Ammon's horn (tissue), 1 donor: ENCODE results near the gene ABCB11.
"Not testable (repeated sequence)": the region's sequence is repeated elsewhere in the genome, so short reads cannot be mapped to it uniquely, and the experiment has no call there.

Experiments
- DNase-seq: peaks from one replicate; pipeline ENCODE4 v3.0.0-alpha.2; 2016; ENCODE audit warnings: low spot score

The ABCB11 gene

DNA sequence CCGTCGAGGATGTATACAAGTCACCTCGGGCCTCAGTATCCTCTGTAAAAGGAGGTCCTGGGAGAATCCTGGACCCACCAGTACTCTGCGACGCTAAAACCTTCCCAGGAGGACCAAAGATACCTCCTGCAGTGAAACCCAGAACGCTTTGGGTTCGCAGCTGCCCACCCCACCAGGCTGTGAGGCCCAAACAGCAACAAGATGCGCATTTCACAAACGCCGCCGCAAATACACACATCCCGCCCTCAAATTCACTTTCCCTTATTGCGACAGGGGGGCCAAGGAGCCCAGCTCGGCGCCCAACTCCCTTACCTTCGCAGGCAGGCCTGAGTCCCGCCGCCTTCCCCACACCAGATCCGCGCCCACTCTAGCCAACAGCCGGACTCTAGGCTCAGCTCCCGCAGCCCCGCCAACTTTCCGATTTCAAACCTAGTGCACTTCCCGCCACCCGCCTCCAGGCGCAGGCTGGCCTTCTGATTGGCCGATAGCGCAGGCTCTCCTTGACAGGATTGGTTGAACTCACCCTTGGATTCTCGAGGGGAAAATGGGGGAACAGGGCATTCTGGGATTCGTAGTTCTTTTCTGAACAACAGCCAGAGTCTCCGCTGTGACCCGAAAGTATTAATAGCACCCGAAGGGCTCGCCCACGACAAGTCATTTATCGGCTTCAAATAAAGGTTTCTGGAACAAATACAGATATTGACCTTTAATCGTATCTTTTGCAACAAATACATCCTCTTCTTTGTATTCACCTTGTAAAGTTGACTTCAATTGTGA lies 140.9 kb downstream of the ABCB11 start, which contains the start of gene SPC25:
TSS of gene SPC25 (minus strand) at position 425 of the 777 bp plus-strand sequence. CDS start 911 bp downstream, outside the sequence.
- peak; percentile 93 for DNase-seq

DNA sequence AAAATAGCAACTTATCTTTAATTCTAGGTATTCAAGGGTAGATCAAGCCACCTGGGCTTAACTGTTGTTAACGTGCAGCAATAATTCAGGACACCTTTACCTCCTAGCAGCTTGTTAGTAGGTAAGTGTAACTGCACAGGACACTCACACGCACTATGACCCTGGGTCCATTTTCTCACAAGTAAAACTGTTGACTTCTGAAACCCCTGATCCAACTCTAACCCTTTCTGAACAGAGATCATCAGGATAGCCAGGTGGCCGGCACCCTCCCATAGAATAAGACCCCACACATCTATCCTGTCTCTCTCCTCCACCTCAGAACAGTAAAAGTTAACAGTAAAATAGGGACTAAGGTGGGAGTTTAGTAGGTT lies 141.5 kb downstream of the ABCB11 start:
- no peak for DNase-seq

DNA sequence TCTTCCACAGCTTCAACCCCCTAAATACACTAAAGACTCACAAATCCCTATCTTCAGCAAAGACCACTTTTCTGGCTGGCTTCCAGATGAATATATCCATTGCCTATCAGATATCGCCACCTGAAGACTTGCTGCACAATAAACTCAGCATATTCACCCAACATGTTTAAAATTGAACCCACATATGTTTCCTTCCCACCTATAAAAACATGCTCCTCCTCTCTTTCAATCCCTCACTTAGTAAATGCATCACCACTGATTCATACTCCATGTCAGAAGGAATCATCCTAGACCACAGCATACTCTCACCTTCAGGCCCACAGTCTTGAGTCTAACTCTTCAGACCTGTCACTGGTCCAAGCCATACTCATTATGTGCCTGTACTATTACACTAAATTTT lies 146.1 kb downstream of the ABCB11 start:
- DNase-seq, result no peak

DNA sequence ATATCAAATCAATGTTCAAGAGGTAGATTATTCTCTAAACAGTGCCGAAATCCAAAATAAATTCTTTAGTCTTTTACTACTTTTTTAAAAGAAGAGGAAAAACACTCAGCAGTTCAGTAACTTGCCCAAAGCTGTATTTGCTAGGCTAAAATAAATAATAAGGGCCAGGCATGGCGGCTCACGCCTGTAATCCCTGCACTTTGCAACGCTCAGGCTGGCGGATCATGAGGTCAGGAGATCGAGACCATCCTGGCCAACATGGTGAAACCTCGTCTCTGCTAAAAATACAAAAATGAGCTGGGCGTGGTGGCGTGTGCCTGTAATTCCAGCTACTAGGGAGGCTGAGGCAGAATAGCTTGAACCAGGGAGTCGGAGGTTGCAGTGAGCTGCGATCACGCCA lies 149.0 kb downstream of the ABCB11 start:
- DNase-seq, result not testable (repeated sequence)

DNA sequence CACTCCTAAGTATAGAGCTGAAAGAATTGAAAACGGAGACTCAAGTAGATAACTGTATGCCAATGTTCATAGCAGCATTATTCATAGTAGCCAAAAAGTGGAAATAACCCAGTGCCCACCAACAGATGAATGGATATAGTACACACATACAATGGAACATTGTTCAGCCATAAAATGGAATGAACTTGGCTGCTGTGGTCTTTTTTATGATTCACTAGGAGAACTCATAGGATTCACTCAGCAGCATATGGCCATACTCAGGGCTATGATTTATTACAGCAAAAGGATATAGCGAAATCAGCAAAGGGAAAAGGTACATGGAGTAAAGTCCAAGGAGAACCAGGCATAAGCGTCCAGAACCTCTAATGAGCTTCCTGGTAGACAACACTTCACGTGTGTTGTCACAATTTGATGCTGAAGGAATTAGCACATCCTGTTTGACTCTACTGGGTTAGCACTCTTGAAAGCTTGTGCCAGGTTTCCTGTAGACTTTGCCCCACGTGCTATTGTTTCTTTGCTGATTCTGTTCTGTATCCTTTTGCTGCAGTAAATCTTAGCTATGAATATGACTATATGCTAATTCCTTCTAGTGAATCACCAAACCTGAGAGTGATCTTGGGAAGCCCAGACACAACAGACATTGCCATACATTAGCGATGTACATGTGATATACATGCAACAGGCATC lies 156.6 kb downstream of the ABCB11 start:
- DNase-seq, result no peak

DNA sequence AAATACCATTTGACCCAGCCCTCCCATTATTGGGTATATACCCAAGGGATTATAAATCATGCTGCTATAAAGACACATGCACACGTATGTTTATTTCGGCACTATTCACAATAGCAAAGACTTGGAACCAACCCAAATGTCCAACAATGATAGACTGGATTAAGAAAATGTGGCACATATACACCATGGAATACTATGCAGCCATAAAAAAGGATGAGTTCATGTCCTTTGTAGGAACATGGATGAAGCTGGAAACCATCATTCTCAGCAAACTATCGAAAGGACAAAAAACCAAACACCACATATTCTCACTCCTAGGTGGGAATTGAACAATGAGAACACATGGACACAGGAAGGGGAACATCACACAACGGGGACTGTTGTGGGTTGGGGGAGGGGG lies 160.3 kb downstream of the ABCB11 start:
- not testable (repeated sequence) for DNase-seq
